Ecto neural progenitor cell (in vitro differentiated cells): ENCODE measurements around the gene DYNC1H1.

Experiments used
- DNase-seq: peaks from one replicate; pipeline ENCODE4 v3.0.0-alpha.2; 2018; ENCODE audit warnings: low spot score

DYNC1H1 gene

DNA sequence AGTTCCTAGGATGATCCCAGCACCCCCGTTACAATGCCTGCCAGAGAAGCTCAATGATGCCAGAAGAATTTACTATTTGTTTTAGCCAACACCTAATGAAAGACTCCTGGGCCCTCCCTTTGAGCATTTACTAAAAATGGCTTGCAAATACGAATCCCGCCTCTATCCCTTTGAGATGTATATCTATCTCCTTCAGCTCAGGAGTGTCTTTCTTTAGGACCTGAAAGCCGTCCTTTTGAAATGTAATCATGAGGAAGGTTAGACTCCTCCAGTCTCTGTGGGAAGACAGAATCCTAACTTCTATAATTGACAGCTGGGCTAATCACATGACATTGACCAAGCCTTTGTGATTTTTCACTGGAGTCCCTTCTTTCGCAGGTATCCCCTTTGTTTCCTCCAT lies 19.2 kb upstream of the DYNC1H1 start:
- DNase-seq: no peak

DNA sequence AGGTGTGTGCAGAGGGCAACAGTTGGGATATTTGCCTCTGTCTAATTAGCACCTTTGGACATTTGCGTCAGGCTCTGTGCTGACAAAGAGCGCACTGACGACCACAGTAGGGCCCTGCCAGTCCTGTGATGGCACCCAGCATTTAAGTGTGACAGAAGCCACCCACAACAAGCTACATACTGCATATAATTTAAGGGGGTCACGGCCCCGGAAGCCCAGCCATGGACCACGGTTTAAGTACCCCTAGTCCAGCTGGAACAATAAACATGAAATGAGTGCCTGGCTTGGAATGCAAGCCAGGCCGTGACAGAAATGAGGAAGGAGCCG lies 16.8 kb upstream of the DYNC1H1 start:
- peak; percentile 60 for DNase-seq

DNA sequence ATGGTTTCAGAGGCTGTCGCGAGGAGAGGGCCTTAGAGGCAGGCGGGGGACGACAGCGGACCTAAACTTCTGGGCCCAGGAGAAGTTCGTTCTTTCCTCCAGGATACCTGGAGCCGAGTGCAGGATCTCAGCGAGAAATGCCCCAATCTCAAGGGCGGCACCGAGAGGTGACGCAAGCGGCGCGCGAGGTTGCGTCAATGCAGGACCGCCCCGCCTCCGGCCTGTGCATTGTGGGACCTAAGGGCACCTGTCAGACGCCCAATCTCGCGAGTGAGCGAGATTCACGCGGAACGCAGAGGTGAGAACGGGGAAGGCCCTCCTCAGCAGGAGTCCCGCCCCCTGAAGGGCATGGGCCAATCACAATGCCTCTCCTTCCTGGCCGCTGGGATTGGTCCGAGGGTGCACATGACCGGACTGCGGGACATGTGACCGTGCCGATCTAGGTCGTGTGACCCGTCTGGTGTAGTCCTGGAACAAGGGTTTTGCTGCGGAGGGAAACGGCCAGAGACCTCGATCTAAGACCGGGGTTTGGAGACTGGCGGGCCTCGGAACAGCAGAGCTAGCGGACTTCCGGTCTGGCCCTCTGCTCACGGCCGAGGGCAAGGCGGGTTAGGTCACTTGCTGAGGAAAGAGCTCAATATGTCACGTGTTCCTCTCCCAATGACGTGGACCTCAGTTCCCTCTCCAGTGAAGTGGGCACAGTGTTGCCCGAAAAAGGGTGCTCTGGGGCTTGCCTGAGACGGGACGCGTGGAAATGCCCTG lies 16.3 kb upstream of the DYNC1H1 start:
- peak; percentile 100 for DNase-seq

DNA sequence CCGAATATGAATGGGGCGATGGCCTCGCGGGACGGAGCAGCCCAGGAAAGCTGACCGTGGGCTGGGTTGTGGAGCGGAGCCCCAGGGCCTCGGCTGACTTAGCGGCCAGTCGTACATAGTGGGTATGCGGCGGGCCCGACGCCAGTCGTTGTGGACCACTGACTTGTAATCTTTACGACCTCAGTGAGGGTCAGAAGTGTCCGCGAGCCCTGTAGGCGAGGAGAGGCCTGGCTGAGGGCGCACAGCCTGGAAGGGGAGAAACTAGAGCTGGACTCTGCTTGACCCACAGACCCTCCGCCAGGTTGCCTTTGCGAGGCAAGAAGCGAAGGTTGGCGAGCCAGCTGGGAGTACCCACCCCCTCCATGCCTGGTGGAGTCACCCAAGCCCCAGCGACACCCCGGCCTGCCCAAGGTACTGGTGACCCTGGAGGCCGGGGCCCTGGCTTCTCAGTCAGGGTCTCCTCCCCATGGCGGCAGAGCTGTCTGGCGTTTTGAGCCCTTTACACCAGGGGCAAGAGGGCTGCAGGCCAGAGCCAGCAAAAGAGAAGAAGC lies 15.6 kb upstream of the DYNC1H1 start:
- DNase-seq: no peak

DNA sequence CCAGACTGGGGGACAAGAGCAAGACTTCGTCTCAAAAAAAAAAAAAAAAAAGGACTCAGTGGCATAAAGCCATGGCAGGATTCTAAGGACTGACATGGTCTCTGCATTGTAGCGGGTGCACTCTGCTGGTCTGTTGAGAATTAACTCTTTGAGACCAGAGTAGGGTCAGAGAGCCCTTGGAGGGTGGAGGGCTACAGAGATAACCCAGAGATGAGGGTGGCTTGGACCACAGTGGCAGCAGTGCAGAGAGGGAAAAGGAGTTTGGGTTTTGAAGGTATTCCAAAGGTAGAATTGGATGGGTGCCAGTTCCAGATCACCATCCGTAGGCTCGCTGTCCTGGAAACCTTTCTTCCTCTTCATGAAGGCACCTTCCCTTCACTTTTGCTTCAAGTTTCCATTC lies 14.3 kb upstream of the DYNC1H1 start:
- DNase-seq: no peak

DNA sequence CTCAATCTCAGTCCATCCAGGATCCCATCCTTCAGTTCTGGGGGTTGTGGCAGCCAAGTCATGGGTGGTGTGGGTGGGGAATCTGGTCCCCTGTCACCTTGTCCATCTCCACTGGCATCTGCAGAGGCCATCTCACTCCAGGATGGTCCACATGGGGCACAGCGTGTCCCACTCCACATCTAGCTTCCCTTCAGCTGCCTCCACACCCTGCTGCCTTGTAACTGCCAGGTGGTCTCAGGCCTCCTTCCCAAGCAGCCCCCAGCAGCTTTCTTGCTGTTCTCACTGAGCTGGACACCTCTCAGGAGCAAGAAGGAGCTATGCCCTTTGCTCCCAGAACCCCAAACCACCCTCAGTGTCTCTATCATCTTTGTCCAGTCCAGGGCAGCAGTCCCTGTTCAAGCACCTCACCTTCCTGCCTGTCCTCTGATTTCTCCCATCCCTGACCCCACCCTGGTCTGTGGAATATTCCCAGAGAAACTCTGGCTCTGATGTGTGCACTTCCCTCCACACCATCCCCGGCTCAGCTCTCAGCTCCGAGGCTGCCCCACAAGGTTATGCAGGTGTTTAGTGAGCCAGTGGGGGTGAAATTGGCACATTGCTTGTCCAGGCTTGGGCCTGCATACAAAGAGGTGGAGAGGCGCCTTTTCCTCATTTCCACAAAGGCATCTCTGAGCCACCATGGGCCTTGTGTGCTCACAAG lies 13.7 kb upstream of the DYNC1H1 start:
- no peak for DNase-seq

DNA sequence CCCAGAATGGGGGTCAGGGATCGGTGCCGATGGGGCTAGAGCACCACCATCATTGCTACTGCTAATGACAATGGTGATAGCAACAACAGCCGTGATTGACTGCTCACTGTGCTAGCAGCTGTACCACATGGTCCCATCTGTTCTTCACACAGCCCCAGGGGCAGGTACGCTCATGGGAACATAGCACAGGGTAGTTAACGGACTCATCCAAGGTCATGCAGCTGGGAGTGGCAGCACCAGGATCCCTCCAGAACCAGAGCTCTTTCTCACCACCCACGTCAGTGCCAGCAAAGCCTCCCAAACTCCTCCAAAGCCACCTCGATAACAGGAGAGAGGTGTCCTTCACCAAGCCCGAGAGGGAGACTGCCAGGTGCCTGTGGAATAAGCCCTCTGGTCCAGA lies 11.2 kb upstream of the DYNC1H1 start:
- no peak for DNase-seq

DNA sequence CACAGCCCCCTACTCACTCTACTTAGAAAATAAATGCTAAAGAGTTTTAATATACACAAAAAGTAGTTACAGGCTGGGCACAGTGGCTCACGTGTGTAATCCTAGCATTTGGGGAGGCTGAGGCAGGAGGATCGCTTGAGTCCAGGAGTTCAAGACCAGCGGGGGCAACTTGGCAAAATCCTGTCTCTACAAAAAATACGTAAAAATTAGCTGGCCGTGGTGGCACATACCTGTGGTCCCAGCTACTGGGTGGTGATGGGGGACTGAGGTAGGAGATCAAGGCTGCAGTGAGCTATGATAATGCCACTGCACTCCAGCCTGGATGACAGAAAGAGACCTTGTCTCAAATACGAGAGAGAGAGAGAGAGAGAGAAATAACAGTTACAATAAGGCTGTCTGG lies 9.9 kb upstream of the DYNC1H1 start:
- DNase-seq: no peak

DNA sequence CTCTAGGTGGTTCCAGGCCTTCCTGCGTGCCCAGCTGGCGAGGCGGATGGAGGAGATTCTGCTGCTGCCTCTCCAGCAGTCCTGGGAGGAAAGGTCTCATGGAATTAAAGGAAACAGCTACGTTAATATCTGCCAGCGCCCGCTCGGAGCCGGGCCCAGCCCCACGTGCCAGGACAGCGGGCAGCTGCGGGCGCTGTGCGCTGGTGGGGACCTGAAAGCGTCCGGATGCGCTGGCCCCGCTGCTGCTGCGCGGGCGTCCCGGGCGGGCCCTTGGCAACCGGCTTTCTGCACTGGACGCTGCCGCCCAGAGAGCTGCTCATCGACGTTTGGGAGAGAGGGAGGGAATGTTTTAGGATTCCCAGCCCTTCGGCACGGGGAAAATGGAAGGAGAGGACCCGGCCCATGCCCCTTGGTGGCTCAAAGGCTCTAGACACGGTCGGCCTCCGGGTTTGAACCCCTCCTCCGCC lies 8.6 kb upstream of the DYNC1H1 start:
- DNase-seq: no peak

DNA sequence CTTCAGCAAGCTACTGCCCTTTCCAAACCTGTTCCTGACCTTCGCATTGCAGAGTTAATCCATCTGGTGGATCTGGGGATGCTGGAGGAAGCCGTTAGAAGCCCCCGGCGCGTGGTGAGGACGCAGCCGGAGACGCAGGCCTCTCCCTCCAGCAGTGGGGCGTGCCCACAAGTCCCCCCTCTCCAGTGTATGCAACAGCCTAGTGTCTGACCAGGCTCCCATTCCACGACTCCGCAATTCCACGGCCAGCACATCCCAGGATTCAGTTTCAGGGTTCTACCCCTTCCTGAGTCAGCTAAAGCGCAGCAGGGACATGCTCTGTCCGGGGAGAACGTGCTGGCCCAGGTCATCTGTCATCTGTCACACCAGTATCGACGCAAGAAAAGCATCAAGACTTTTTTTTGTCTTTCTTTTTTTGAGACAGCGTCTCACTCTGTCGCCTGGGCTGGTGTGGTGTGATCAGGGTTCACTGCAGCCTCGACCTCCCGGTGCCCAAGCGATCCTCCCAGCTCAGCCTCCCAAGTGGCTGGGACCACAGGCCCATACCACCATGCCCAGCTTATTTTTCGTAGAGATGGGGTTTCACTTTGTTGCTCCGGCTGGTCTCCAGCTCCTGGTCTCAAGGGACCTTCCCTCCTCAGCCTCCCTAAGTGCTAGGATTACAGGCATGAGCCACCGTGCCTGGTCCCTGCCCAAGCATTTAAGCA lies 8.0 kb upstream of the DYNC1H1 start:
- DNase-seq: no peak

DNA sequence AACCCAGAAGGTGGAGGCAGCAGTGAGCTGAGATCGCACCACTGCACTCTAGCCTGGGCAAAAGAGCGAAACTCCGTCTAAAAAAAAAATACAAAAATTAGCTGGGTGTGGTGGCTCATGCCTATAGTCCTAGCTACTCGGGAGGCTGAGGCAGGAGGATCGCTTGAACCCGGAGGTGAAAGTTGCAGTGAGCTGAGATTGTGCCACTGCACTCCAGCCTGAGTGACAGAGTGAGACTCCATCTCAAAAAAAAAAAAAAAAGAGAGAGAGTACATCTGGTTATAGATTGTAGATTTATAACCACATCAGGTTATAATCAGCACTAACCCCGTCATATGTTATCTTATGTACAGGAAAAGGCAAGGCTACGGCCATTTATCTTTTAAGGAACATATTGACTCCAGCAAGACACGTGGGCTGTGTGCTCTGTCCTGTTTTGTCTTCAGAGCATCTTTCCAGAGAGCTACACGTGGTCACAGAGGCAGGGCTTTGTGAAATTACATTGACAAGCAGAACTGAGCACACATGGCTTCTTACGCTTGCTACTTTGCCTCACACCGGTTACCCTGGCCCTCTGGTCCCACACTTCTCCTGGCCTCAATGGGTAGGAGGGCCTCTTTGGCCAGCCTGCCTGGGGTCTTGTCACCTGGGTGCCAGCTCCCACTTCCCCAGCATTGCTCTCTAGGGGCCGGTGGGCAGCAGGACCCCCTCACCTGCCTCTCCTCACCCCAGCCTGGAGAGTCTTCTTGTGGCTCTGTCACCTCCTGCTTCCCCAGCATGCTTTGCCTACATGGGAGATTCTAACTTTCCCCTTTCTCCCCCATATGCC lies 6.8 kb upstream of the DYNC1H1 start:
- no peak for DNase-seq

DNA sequence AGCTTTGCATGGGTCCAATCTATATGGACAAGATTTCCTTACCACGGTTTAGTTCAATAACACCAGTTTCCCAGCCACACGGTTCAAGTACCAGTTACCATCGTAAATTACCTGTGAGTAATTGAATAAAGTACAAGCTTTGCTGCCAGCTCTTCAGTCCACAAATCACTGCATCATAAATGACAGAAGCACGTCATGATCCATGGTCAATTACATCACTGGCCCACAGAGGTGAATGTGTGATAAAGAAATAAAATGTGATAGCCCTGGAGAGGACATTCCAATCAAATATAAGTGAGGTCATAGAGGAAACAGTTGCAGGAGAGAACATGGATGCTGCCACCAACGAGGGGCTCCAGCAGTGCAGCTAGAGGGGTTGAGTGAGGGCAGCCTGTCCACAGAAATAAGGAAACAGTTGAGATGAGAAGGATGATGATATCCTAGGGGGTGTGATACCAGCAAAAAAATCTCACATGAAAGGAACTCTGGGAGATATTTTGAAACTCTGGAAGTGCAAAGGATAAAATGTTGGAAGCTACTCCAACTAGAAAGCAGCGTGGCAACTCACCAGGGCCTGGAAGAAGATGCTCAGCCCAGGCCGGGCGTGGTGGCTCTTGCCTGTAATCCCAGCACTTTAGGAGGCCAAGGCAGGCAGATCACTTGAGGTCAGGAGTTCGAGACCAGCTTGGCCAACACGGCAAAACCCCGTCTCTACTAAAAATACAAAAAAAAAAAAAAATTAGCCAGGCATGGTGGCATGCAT lies 5.8 kb upstream of the DYNC1H1 start:
- no peak for DNase-seq

DNA sequence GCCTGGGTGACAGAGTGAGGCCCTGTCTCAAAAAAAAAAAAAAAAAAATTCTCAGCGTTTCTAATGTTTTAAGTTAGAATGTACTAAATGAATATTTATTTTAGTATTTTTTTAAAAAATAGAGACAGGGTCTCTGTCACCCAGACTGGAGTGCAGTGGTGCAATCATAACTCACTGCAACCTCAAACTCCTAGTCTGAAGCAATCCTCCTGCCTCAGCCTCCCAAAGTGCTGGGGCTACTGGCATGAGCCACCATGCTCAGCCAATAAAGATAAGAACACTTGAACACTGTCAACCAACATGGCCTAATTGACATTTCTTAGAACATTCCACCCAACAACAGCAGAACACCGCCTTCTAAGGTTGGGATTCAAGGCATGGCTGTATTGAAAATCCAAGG lies 5.1 kb upstream of the DYNC1H1 start:
- DNase-seq: no peak

DNA sequence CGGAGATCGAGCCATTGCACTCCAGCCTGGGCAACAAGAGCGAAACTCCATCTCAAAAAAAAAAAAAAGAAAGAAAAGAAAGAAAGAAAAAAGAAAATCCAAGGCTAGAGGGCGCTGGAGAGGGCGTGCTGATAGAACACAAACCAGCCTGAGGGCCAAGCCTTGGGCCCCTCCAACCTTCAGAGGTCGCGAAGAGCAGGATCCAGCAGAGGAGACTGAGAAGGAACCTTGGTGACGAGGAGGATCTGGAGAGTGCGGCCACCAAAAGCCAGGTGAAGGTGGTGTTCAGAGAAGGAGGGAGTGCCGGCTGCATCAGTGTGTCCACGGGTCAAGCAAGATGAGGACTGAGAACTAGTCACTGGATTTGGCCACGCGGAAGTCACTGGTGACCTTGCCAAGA lies 4.1 kb upstream of the DYNC1H1 start:
- DNase-seq: no peak

DNA sequence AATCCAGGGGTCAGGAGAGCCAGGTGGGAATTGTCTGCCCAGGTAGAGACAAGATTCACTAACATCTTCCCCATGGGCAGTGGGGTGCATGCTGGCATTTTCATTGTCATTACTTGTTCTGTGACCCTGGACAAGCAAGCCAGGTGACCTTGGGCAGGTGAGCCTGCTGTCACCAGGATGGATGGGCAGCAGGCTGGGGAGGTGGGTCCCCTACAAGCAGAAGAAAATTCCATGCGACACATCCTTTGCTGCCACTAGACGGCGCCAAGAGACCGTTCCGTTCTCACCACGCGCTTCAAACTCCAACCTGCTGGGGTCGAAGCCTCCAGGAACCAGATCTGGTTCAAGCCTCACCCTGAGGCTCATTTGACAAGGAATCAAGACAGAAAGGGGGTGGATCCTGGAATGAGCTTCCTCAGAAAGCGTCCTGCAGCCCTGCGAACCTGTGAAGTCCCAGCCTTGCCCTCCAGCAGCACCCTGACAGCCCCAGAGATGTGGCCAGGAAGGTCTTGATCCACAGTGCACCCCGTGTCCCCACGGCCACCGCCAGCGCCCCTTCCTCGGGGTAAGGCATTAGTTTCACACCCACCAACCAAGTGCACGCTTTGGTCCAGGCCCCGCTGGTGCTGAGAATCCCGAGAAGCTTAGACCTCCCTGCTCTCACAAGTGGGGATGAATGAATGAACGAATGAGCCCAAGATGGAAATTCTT lies 3.2 kb upstream of the DYNC1H1 start:
- peak; percentile 84 for DNase-seq

DNA sequence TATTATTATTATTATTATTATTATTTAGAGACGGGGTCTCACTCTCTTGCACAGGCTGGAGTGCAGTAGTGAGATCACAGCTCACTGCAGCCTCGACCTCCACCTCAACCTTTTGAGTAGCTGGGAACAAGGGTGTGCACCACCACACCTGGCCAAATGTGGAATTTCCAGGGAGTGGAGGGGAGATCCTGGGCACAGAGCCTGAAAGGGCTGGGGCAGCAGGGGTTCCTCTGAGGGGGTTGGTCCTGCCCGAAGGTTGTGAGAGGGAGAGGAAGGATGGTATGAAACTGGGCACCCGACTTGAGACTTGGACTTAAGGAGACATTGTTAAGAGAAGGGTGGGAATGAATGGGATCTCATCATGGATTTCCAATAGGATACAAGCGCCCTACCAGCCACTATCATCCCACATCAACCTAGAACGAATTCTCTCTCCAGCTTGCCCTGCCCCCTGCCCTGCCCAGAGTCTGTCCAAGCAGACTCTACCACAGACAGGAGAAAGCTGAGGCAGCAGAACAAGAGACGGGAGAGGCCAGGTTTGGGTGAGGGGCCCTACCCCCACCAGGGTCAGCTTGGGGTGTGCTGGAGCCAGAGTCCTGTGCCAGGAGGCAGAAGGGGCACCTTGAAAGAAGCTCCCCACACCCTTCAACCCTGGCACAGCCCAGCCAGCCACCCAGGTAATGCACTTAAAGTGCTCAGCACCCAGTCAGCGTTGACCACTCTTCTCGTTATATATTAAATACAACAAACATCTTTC lies 2.4 kb upstream of the DYNC1H1 start:
- DNase-seq: no peak

DNA sequence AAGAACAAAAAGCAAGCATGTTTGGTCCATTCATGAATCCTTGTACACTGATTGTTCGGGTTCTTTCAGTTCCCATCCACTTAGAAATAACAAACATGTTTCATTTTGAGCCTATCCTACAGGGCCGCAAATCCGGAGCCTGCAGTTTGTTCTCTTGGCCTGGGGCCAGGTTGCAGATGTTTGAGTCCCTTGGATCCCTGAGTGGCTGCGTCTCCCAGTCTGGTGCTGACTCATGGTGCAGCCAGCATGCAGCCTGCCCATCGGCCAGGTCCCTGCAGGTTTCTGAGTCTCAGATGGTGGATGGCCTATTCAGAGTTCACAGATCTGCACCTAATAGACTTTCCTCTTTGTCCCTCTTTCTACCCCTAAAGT lies 1.9 kb upstream of the DYNC1H1 start:
- no peak for DNase-seq

DNA sequence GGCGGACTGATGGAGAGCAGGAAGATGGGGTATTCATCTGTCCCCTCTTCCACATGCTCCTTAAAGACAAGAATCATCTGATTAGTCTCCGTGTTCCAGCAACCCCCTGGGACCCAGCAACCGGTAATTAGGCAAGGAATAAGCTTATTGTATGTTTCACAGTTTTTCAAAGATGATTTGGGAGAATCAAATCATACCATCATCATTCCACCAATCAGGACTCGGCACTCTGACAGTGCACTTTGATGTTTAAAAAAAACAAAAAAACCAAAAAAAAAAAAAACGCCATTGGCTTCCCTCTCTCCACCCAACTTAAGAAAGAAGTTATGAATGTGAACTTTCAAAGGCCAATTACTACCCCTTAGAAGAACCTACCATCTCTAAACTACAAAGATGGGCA lies 1.3 kb upstream of the DYNC1H1 start:
- no peak for DNase-seq

DNA sequence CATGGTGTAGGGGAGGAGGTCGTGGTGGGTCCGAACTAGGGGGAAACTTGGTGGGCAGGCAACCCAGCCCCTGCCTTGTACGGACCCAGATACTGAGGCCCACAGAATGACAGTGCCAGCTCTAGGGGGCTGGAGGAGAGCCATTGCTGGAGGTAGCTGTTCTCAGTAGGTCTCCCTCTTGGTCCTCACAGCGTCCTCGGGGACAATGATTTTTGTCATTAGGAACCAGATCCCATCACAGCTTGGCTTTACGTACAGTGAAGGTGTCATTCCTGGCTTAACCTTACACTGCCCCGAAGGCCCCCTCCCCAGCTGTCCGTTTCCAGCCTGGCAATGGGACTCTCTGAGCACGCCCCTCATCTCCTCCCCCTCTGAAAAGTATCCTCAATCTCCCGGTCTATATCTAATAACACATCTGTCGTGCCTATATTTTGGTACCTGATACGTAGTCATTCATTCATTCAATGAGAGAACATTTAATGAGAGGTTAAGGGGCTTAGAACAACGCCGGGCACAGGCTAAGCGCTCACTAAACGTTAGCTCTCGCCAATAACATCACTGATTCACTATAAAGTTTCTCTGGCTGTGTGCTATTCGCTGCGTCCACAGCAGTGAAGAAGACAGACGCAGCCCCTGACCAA lies 597 bp upstream of the DYNC1H1 start:
- DNase-seq: no peak

DNA sequence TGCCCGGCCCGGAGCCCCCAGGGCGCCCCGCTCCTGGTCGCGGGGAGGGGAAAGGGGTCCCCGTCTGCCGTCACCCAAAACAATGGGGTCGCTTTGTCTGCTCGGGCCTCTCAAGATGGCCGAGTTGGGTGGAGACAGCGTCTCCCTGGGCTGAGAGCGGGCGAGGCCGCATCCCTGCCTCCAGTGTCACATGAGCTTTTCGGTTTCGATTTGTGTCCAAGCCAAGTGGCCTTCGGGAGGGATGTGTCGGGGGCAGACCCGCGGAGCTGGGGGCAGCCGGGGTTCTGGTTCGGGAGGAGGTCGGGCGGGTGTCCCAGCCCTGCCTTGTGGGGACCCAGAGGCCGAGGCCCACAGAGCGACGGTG lies 790 bp downstream of the DYNC1H1 start:
- DNase-seq: peak; percentile 78
